SK-N-SH (cell line): ENCODE measurements around the gene GCLC. TPM values are rescaled to one million over a fixed set of nuclear protein-coding genes. Genes with fewer than 3 reads are reported as not detected.

Experiments
- CTCF ChIA-PET: fragments of 300-600, 350-600 bp; formaldehyde crosslinking; extraction: SDS; loops from one replicate; lab custom pipeline; 2021; lab: Yijun Ruan, JAX
- POLR2A ChIA-PET: fragments of 350-600 bp; sonication (Branson Sonifier 250); formaldehyde crosslinking; extraction: SDS; loops from one replicate; lab custom pipeline; 2020; ENCODE audit warnings: antibody characterized with exemption, inconsistent platforms; lab: Yijun Ruan, JAX
- DNase-seq: peaks from one replicate; pipeline ENCODE4 v3.0.0; 2012
- H2AFZ ChIP-seq: fragments of 200-600 bp; sonication (generic); 2 replicates; pipeline ENCODE4 v1.8.1; 2016; ENCODE audit warnings: antibody characterized with exemption, mild to moderate bottlenecking, low read depth
- H3F3A ChIP-seq: fragments of 200-600 bp; sonication (generic); replicated peaks from 2 replicates; pipeline ENCODE3; 2016; ENCODE audit warnings: antibody characterized with exemption, mild to moderate bottlenecking; ENCODE audit not compliant: insufficient read depth
- H3K27ac ChIP-seq, 2 experiments: fragments of 200-500 bp in 1 of 2; fragments of 200-600 bp in 1 of 2; sonication (Bioruptor generic) in 1 of 2; sonication (generic), shearing (Covaris generic) in 1 of 2; 2 replicates each; pipeline versions ENCODE4 v1.5.1 to v1.6.1; 2014 to 2016; ENCODE audit warnings: low read depth in 2 of 2, inconsistent platforms in 1 of 2, low read length in 1 of 2, mild to moderate bottlenecking in 1 of 2, mixed read lengths in 1 of 2
- H3K27me3 ChIP-seq: fragments of 200-600 bp; sonication (generic), shearing (Covaris generic); 2 replicates; pipeline ENCODE4 v1.6.1; 2016; ENCODE audit warnings: mixed run types; ENCODE audit not compliant: insufficient read depth
- H3K36me3 ChIP-seq, 2 experiments: fragments of 200-500 bp in 1 of 2; fragments of 200-600 bp in 1 of 2; sonication (Bioruptor generic) in 1 of 2; sonication (generic) in 1 of 2; replicated peaks in 1 of 2; 2 replicates each; pipeline versions ENCODE3 to v1.5.1; 2014 to 2016; ENCODE audit warnings: low read length in 1 of 2, mild to moderate bottlenecking in 1 of 2; ENCODE audit not compliant: insufficient read depth in 2 of 2, control insufficient read depth in 1 of 2
- H3K4me1 ChIP-seq, 2 experiments: fragments of 200-500 bp in 1 of 2; fragments of 200-600 bp in 1 of 2; sonication (Bioruptor generic) in 1 of 2; sonication (generic), shearing (Covaris generic) in 1 of 2; 2 replicates each; pipeline versions ENCODE4 v1.5.1 to v1.6.1; 2014 to 2016; ENCODE audit warnings: low read depth in 1 of 2, low read length in 1 of 2, mixed run types in 1 of 2; ENCODE audit not compliant: insufficient read depth in 2 of 2, control insufficient read depth in 1 of 2
- H3K4me2 ChIP-seq: fragments of 200-600 bp; sonication (generic), shearing (Covaris generic); 2 replicates; pipeline ENCODE4 v1.6.1; 2017; ENCODE audit warnings: mixed run types
- H3K4me3 ChIP-seq, 2 experiments: fragments of 200-500 bp in 1 of 2; fragments of 200-600 bp in 1 of 2; sonication (Bioruptor generic) in 1 of 2; sonication (generic), shearing (Covaris generic) in 1 of 2; 2 replicates each; pipeline versions ENCODE4 v1.5.1 to v1.8.1; 2014 to 2016; ENCODE audit warnings: low read depth in 2 of 2, inconsistent platforms in 1 of 2, low read length in 1 of 2, mild to moderate bottlenecking in 1 of 2, mixed read lengths in 1 of 2, moderate library complexity in 1 of 2
- H3K79me2 ChIP-seq: fragments of 200-600 bp; sonication (generic); 2 replicates; pipeline ENCODE4 v1.8.1; 2017; ENCODE audit warnings: mild to moderate bottlenecking; ENCODE audit not compliant: insufficient read depth
- H3K9ac ChIP-seq: fragments of 200-600 bp; sonication (generic); 2 replicates; pipeline ENCODE4 v1.6.1; 2017; ENCODE audit warnings: mixed run types
- H3K9me2 ChIP-seq: fragments of 200-600 bp; sonication (generic); 2 replicates; pipeline ENCODE4 v1.6.1; 2017; ENCODE audit warnings: mixed run types
- H3K9me3 ChIP-seq: fragments of 200-600 bp; sonication (generic); 2 replicates; pipeline ENCODE4 v1.6.1; 2017; ENCODE audit warnings: mixed run types, mild to moderate bottlenecking, moderate library complexity
- H4K20me1 ChIP-seq: fragments of 200-600 bp; sonication (generic); 2 replicates; pipeline ENCODE4 v1.6.1; 2017; ENCODE audit warnings: mild to moderate bottlenecking, mixed run types; ENCODE audit not compliant: insufficient read depth
- CHD2 ChIP-seq: fragments of 150-350 bp; IDR thresholded peaks from 2 replicates; pipeline ENCODE4 v1.6.1; 2018; ENCODE audit warnings: low read length; ENCODE audit not compliant: partially characterized antibody
- CTCF ChIP-seq: fragments of 200-600 bp; sonication (generic); IDR thresholded peaks from 2 replicates; pipeline ENCODE4 v1.6.1; 2017; ENCODE audit warnings: antibody characterized with exemption, mild to moderate bottlenecking, moderate library complexity
- ELF1 ChIP-seq: IDR thresholded peaks from 2 replicates; pipeline ENCODE4 v1.4.0; 2012
- EP300 ChIP-seq, 2 experiments: IDR thresholded peaks; 2 replicates each; pipeline versions ENCODE4 v1.4.0 to v1.6.1; 2012; ENCODE audit warnings: borderline replicate concordance in 1 of 2, low read depth in 1 of 2, low read length in 1 of 2
- EZH2phosphoT487 ChIP-seq: fragments of 200-600 bp; sonication (generic); IDR thresholded peaks from 2 replicates; pipeline ENCODE4 v1.6.1; 2017; ENCODE audit warnings: low read depth, mixed run types, mild to moderate bottlenecking, antibody characterized with exemption, moderate library complexity, borderline replicate concordance
- FOSL2 ChIP-seq: IDR thresholded peaks from 2 replicates; pipeline ENCODE4 v1.4.0; 2012; ENCODE audit warnings: low read depth, mild to moderate bottlenecking, moderate library complexity, borderline replicate concordance
- FOXJ3 ChIP-seq: sonication (generic); formaldehyde crosslinking; IDR thresholded peaks from 2 replicates; pipeline ENCODE4 v1.5.1; 2020; ENCODE audit warnings: mild to moderate bottlenecking, missing genetic modification reagents
- FOXM1 ChIP-seq: IDR thresholded peaks from 2 replicates; pipeline ENCODE4 v1.4.0; 2012; ENCODE audit warnings: low read depth, mild to moderate bottlenecking
- GABPA ChIP-seq: IDR thresholded peaks from 2 replicates; pipeline ENCODE4 v1.4.0; 2012; ENCODE audit warnings: low read depth, mild to moderate bottlenecking
- MAX ChIP-seq: IDR thresholded peaks from 2 replicates; pipeline ENCODE4 v1.4.0; 2012; ENCODE audit warnings: low read depth
- RAD21 ChIP-seq: IDR thresholded peaks from 2 replicates; pipeline ENCODE4 v1.6.1; 2012; ENCODE audit warnings: mild to moderate bottlenecking, low read length
- RXRA ChIP-seq: IDR thresholded peaks from 2 replicates; pipeline ENCODE4 v1.4.0; 2012; ENCODE audit warnings: low read depth, mild to moderate bottlenecking, borderline replicate concordance
- TCF12 ChIP-seq: IDR thresholded peaks from 2 replicates; pipeline ENCODE4 v1.4.0; 2012
- TEAD4 ChIP-seq: IDR thresholded peaks from 2 replicates; pipeline ENCODE4 v1.4.0; 2012; ENCODE audit warnings: mild to moderate bottlenecking, borderline replicate concordance; ENCODE audit not compliant: insufficient read depth
- WGBS: methylation state at CpG from one replicate; pipeline ENCODE4 v1.1.6; 2017; ENCODE audit warnings: low lambda C conversion rate; 5-methylcytosine and 5-hydroxymethylcytosine counted together
- polyA plus RNA-seq, 3 experiments: library from polyadenylated mRNA; depleted of rRNA; stranded (reverse); fragments of >200 nt; gene quantifications; 2 replicates each; pipeline ENCODE4 v1.2.3, GENCODE V29; 2012
- TF ChIP-seq, protein P1 (sequence below): IDR thresholded peaks from 2 replicates; pipeline ENCODE4 v1.4.0; 2012; ENCODE audit warnings: low read depth, borderline replicate concordance

Gene GCLC
- polyA plus RNA-seq, 1 of the 3 experiments (the other 2 are of a cell fraction) = 7.5 TPM

DNA sequence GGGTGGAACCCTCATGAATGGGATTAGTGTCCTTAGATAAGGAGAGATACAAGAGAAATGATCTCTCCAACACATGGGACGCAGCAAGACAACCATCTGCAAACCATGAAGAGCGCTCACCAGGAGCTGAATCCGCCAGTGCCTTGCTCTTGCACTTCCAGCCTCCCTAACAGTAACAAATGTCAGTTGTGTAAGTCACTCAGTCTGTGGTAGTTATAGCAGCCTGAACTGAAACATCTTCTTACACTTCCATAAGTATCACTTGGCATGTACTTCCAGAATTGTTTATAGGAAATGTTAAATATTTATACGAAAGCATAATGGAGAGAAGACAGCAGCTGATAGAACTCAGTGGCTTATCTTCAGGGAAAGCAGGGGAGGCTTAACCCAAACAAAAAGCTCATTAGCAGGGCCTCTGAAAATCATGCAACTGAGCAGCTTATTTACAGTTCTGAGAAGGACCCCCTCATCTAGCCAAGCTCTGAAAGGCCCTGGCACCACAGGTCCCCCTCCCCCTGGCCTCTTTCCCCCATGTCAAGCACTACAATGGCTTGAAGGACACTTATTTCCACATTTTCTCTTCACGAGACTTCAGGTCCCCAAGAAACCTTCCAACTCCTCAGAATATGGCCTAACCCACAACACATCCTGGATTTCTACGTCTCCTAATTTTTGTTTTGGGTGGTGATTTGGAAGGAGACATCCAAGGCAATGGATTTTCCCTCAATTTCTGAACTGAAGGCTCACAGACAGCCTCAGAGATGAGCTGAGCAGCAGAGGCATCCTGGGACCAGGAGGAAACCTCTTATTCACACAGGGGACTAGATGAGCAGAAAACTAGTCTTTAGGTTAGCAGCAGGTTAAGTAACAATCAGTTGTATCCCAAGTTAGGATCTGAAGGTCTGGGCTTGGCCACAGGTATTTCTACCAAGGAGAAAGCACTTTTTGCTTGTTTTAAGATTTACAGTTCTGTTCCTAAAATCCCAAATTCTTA is 49.1 kb downstream of the GCLC start:
- WGBS = 94% methylated on average over 6 of the region's 6 CpGs
- H3K4me1 ChIP-seq = peaks cover 2 to 9% of the 10 kb centered on the region in 2 experiments; a peak in 3 of 4 replicates
- POLR2A ChIA-PET = no interaction called here

More for the DNA sequence above, 49.1 kb downstream of the GCLC start:
- no peaks in the 10 kb centered on the region for H3K9me3 ChIP-seq
- peaks cover 14% of the 10 kb centered on the region for H3F3A ChIP-seq
- CTCF ChIA-PET = interaction anchor here (0.6 to 6.9 kb wide), 9 partner anchors 11 to 898 kb away, joined by 3 to 159 read pairs (median 4); no protein-coding TSS in a partner anchor
- no peaks in the 10 kb centered on the region for H4K20me1 ChIP-seq
- no peaks in the 10 kb centered on the region for H3K27me3 ChIP-seq
- H3K4me2 ChIP-seq = no peak overlapping the region
- H3K79me2 ChIP-seq = no peaks in the 10 kb centered on the region
- H3K9ac ChIP-seq = no peak overlapping the region
- H3K27ac ChIP-seq = no peak overlapping the region
- H3K9me2 ChIP-seq = no peaks in the 10 kb centered on the region
- TF ChIP-seq FOXM1 = no peak
- no peak for TF ChIP-seq MAX
- TF ChIP-seq EP300 (IDR thresholded peaks at IDR 0.05; ENCODE audit: borderline replicate concordance in 1 of 2, low read depth in 1 of 2, low read length in 1 of 2) = no peak
- TF ChIP-seq, protein P1, sequence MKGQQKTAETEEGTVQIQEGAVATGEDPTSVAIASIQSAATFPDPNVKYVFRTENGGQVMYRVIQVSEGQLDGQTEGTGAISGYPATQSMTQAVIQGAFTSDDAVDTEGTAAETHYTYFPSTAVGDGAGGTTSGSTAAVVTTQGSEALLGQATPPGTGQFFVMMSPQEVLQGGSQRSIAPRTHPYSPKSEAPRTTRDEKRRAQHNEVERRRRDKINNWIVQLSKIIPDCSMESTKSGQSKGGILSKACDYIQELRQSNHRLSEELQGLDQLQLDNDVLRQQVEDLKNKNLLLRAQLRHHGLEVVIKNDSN = no peak
- no peak for TF ChIP-seq ELF1
- TF ChIP-seq RXRA = no peak
- no peak for TF ChIP-seq TCF12
- no peak for TF ChIP-seq EZH2phosphoT487
- TF ChIP-seq TEAD4 = no peak
- TF ChIP-seq CTCF = no peak
- TF ChIP-seq CHD2 = no peak
- TF ChIP-seq FOSL2 = no peak
- no peak for TF ChIP-seq FOXJ3 (CRISPR knock-in tag)
- no peak for TF ChIP-seq RAD21
- no peak for TF ChIP-seq GABPA
- peaks cover 18 to 22% of the 10 kb centered on the region in 2 experiments for H3K36me3 ChIP-seq
- H2AFZ ChIP-seq = no peak overlapping the region
- no peak for DNase-seq
- no peak overlapping the region for H3K4me3 ChIP-seq
